K562 (cell line): Measurements from ENCODE around the gene CISTR. TPM values are rescaled to one million over a fixed set of nuclear protein-coding genes. Genes with fewer than 3 reads are reported as not detected.

ENCODE experiments used
- HLTF ChIP-seq: fragments of 450-650 bp; IDR thresholded peaks from 2 replicates; pipeline ENCODE4 v1.6.1; 2016
- NCOR1 ChIP-seq: fragments of 450-650 bp; IDR thresholded peaks from 2 replicates; pipeline ENCODE4 v1.6.1; 2016; ENCODE audit warnings: mild to moderate bottlenecking, moderate library complexity
- PRMT5 ChIP-seq: sonication (generic); formaldehyde crosslinking; IDR thresholded peaks from 2 replicates; pipeline ENCODE4 v1.5.0; 2020; ENCODE audit warnings: missing genetic modification reagents
- RBM34 ChIP-seq: fragments of 200-400 bp; formaldehyde crosslinking; IDR thresholded peaks from 2 replicates; pipeline ENCODE4 v1.6.1; 2018; ENCODE audit warnings: low read length, borderline replicate concordance; ENCODE audit not compliant: insufficient read depth
- STAT5A ChIP-seq: IDR thresholded peaks from 2 replicates; pipeline ENCODE4 v1.6.1; 2012; ENCODE audit warnings: low read length, inconsistent platforms, borderline replicate concordance
- ZNF143 ChIP-seq: sonication (generic); formaldehyde crosslinking; IDR thresholded peaks from 2 replicates; pipeline ENCODE4 v1.9.0; 2022; ENCODE audit warnings: mild to moderate bottlenecking, missing genetic modification reagents
- ZNF174 ChIP-seq: fragments of 250-450 bp; sonication (Bioruptor Pico); IDR thresholded peaks from 2 replicates; pipeline ENCODE4 v1.4.0; 2020; ENCODE audit warnings: mild to moderate bottlenecking
- polyA plus RNA-seq, 8 experiments: library from polyadenylated mRNA; depleted of rRNA in 4 of 8; stranded (reverse) in 5 of 8; unstranded in 3 of 8; fragments of >200 nt; fragmentation: Nextera tagmentation in 2 of 8; fragmentation: Illumina TruSeq in 1 of 8; extraction: Ambion mirVana in 2 of 8; extraction: Trizol in 1 of 8; gene quantifications; 2 replicates each; pipeline versions ENCODE4 v1.2.1 to v1.2.3, GENCODE V29; 2011 to 2014; ENCODE audit warnings: inconsistent platforms in 1 of 8, missing spikeins in 1 of 8
- total RNA-seq, 7 experiments: library from RNA; depleted of rRNA in 6 of 7; stranded (reverse); fragments of >200 nt in 6 of 7; fragmentation: Illumina TruSeq in 2 of 7; extraction: Trizol in 2 of 7; gene quantifications; 2 replicates each; pipeline versions ENCODE4 v1.2.1 to v1.2.3, GENCODE V29; 2011 to 2021; ENCODE audit warnings: low replicate concordance in 1 of 7
- TF ChIP-seq, protein P1 (sequence below): fragments of 450-650 bp; formaldehyde crosslinking; IDR thresholded peaks from 2 replicates; pipeline ENCODE4 v1.4.0; 2022; ENCODE audit warnings: missing genetic modification characterization
- TF ChIP-seq, protein P2 (sequence below), 2 experiments: fragments of 450-650 bp in 1 of 2; sonication (generic) in 1 of 2; formaldehyde crosslinking; conservative IDR thresholded peaks; 2 replicates each; pipeline versions ENCODE4 v1.4.0 to v1.8.1; 2020 to 2022; ENCODE audit warnings: mild to moderate bottlenecking in 1 of 2, missing genetic modification reagents in 1 of 2
- TF ChIP-seq, protein P3 (sequence below), 2 experiments: IDR thresholded peaks in 1 of 2; conservative IDR thresholded peaks in 1 of 2; 2 replicates each; pipeline ENCODE4 v1.6.1; 2016; ENCODE audit warnings: low read depth in 2 of 2, mild to moderate bottlenecking in 1 of 2, missing compliant biosample characterization in 1 of 2, missing genetic modification characterization in 1 of 2, moderate library complexity in 1 of 2
- TF ChIP-seq, protein P4 (sequence below), 2 experiments: fragments of 200-800 bp in 1 of 2; sonication (Bioruptor generic) in 1 of 2; sonication (generic) in 1 of 2; formaldehyde crosslinking in 1 of 2; IDR thresholded peaks in 1 of 2; conservative IDR thresholded peaks in 1 of 2; 2 replicates each; pipeline versions ENCODE4 v1.5.0 to v1.6.1; 2016 to 2020; ENCODE audit warnings: missing compliant biosample characterization in 1 of 2, missing genetic modification characterization in 1 of 2, missing genetic modification reagents in 1 of 2

Gene CISTR
- total and polyA plus RNA-seq, 9 of the 15 experiments (the other 6 are each of a cell fraction or from before 2014, with no cell fraction given) = not detected

DNA sequence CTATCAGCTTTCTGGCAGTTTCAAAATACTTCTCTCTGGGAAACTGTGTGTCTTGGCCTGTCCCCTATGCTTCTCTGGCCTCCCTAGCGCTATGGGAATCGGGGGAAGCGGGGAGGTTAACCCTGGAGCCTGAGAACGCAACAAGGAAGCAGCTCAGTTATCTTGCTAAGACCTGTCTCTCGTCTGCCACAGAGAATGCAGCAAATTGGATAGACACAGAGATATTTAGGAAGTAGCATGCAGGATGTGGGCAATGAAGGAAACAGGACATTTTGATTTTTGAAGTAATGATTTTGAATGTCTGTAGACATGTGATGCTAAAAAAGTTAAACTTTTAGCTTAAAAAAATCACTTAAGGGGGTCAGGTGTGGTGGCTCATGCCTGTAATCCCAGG, 18.0 kb downstream of the CISTR start (continued):
- TF ChIP-seq, protein P1, sequence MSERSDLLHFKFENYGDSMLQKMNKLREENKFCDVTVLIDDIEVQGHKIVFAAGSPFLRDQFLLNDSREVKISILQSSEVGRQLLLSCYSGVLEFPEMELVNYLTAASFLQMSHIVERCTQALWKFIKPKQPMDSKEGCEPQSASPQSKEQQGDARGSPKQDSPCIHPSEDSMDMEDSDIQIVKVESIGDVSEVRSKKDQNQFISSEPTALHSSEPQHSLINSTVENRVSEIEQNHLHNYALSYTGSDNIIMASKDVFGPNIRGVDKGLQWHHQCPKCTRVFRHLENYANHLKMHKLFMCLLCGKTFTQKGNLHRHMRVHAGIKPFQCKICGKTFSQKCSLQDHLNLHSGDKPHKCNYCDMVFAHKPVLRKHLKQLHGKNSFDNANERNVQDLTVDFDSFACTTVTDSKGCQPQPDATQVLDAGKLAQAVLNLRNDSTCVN (CRISPR knock-in tag) = no peak
- no peak for TF ChIP-seq STAT5A
- no peak for TF ChIP-seq RBM34
- TF ChIP-seq, protein P2, sequence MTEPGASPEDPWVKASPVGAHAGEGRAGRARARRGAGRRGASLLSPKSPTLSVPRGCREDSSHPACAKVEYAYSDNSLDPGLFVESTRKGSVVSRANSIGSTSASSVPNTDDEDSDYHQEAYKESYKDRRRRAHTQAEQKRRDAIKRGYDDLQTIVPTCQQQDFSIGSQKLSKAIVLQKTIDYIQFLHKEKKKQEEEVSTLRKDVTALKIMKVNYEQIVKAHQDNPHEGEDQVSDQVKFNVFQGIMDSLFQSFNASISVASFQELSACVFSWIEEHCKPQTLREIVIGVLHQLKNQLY (CRISPR knock-in tag; conservative IDR thresholded peaks at IDR 0.05) = no peak
- TF ChIP-seq NCOR1 = no peak
- no peak for TF ChIP-seq ZNF174 (CRISPR knock-in tag)
- TF ChIP-seq HLTF = no peak
- no peak for TF ChIP-seq PRMT5
- TF ChIP-seq, protein P3, sequence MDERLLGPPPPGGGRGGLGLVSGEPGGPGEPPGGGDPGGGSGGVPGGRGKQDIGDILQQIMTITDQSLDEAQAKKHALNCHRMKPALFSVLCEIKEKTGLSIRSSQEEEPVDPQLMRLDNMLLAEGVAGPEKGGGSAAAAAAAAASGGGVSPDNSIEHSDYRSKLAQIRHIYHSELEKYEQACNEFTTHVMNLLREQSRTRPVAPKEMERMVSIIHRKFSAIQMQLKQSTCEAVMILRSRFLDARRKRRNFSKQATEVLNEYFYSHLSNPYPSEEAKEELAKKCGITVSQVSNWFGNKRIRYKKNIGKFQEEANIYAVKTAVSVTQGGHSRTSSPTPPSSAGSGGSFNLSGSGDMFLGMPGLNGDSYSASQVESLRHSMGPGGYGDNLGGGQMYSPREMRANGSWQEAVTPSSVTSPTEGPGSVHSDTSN (CRISPR knock-in tag; IDR thresholded peaks at IDR 0.05; ENCODE audit: low read depth) = no peak
- TF ChIP-seq, protein P3 (tag; conservative IDR thresholded peaks at IDR 0.05; ENCODE audit: low read depth) = no peak
- TF ChIP-seq, protein P4, sequence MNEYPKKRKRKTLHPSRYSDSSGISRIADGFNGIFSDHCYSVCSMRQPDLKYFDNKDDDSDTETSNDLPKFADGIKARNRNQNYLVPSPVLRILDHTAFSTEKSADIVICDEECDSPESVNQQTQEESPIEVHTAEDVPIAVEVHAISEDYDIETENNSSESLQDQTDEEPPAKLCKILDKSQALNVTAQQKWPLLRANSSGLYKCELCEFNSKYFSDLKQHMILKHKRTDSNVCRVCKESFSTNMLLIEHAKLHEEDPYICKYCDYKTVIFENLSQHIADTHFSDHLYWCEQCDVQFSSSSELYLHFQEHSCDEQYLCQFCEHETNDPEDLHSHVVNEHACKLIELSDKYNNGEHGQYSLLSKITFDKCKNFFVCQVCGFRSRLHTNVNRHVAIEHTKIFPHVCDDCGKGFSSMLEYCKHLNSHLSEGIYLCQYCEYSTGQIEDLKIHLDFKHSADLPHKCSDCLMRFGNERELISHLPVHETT (CRISPR knock-in tag; conservative IDR thresholded peaks at IDR 0.05 in 1 of 2, IDR thresholded peaks at IDR 0.05 in 1 of 2) = no peak
- no peak for TF ChIP-seq ZNF143 (CRISPR knock-in tag)
- TF ChIP-seq, all 486 proteins: peak for 0
